Measurements from ENCODE around the gene SLX9. TPM values are rescaled to one million over a fixed set of nuclear protein-coding genes. Genes with fewer than 3 reads are reported as not detected.

The SLX9 gene
- polyA plus RNA-seq, 1 donor (not counting 4 experiments of a cell fraction or from before 2014, with no cell fraction given), result 21.8 TPM

DNA sequence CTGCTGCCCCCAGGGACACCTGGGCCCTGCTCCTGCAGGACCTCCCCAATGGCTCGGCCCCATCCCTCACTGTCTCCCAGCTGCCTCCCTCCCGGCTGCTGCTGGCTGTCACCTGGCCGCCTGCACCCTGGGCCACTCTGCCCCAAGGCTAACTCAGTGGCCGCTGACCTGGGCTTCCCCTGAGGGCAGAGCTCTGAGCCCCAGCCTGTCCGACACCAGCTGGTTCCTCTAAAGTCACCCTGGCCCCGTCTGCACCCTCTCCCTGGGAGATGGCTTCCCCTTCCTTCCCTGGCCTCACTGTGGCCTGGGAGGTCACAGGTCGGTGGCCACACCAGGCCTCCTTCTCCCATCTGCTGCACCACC is 34.1 kb upstream of the SLX9 start:
- dilution Hi-C loops (cut with MboI; ENCODE audit: extremely low pct_ligation_motif_present, low sequenced_read_pairs), result no loop called here
- peaks cover 38% of the 10 kb centered on the region for H3K27me3 ChIP-seq (ENCODE audit: control insufficient read depth, extremely low read depth, insufficient read depth, low read length)
- H3K4me2 ChIP-seq (ENCODE audit: control insufficient read depth, extremely low read depth, insufficient read depth, low read depth, low read length), result no peak overlapping the region
- H3K36me3 ChIP-seq (ENCODE audit: control insufficient read depth in 2 of 2, extremely low read depth in 1 of 2, insufficient read depth in 2 of 2, low read length in 2 of 2), result no peaks in the 10 kb centered on the region
- no peaks in the 10 kb centered on the region for H3K79me2 ChIP-seq (ENCODE audit: control insufficient read depth, insufficient read depth, low read length)
- H3K9me1 ChIP-seq (ENCODE audit: control insufficient read depth, extremely low read depth, insufficient read depth, low read length), result no peaks in the 10 kb centered on the region
- no peak for DNase-seq (ENCODE audit: low read depth, low spot score)
- H3K4me1 ChIP-seq (ENCODE audit: control insufficient read depth, extremely low read depth, insufficient read depth, low read length), result no peaks in the 10 kb centered on the region
- no peaks in the 10 kb centered on the region for H3K9me3 ChIP-seq (ENCODE audit: control insufficient read depth, low read depth, low read length)
- TF ChIP-seq EZH2 (IDR thresholded peaks at IDR 0.05; ENCODE audit: low read length) (no peak), CTCF (optimal IDR thresholded peaks at IDR 0.05 in 1 of 3, IDR thresholded peaks at IDR 0.05 in 1 of 3, conservative IDR thresholded peaks at IDR 0.05 in 1 of 3; ENCODE audit: extremely low read depth in 1 of 3, insufficient read depth in 2 of 3, low read length in 3 of 3) (no peak)
- no peak for FAIRE-seq
- H3K4me3 ChIP-seq (ENCODE audit: control insufficient read depth in 2 of 3, extremely low read depth in 1 of 3, insufficient read depth in 2 of 3, low read depth in 1 of 3, low read length in 3 of 3), result no peak overlapping the region
- no peak overlapping the region for H3K9ac ChIP-seq (ENCODE audit: control insufficient read depth, extremely low read depth, insufficient read depth, low read length)
- no peaks in the 10 kb centered on the region for H4K20me1 ChIP-seq (ENCODE audit: control insufficient read depth, extremely low read depth, insufficient read depth, low read length)
- no peak overlapping the region for H3K27ac ChIP-seq (ENCODE audit: control insufficient read depth, insufficient read depth, low read length)
- H2AFZ ChIP-seq (ENCODE audit: control insufficient read depth, low read length), result no peak overlapping the region

DNA sequence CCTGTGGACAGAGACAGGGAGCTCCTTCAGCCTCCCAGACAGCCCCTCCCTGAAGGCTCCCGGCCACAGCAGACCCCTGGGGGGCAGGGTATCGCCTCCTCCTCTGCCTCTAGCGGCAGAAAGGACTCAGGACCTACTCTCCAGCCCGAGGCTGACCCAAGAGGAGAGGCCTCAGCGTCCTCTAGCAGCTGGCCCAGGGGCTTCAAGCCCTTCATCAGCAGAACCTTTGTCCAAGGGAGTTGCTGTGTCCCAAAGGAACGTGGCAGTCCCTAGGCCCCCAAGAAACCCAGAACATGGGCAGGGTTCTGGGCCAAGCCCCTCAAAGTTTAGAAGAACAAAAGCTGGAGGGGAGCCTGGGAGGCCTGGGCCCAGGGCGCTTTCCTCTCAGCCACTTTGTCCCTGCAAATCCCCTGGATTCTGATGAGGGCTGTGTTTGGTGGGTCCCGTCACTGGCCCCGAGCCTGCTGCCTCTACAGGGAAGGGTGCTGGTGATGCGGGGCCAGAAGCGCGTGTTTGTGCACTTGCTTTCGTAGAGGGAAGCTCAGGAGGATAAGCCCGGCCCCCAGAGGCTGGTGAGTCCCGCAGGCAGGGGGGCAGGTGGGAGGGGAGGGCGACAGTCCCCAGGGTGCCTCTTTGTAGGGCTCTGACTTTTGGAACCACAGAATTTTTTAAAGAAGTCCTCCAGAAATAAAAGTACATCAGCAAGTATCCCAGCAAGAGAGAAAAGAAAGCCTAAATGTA is 32.4 kb upstream of the SLX9 start:
- no peaks in the 10 kb centered on the region for H3K36me3 ChIP-seq (ENCODE audit: control insufficient read depth in 2 of 2, extremely low read depth in 1 of 2, insufficient read depth in 2 of 2, low read length in 2 of 2)
- H3K79me2 ChIP-seq (ENCODE audit: control insufficient read depth, insufficient read depth, low read length), result no peaks in the 10 kb centered on the region
- peaks cover 33% of the 10 kb centered on the region for H3K27me3 ChIP-seq (ENCODE audit: control insufficient read depth, extremely low read depth, insufficient read depth, low read length)
- peaks cover 15% of the 10 kb centered on the region for H3K4me1 ChIP-seq (ENCODE audit: control insufficient read depth, extremely low read depth, insufficient read depth, low read length)
- no peak for TF ChIP-seq EZH2 (IDR thresholded peaks at IDR 0.05; ENCODE audit: low read length)
- dilution Hi-C loops (cut with MboI; ENCODE audit: extremely low pct_ligation_motif_present, low sequenced_read_pairs), result no loop called here
- H4K20me1 ChIP-seq (ENCODE audit: control insufficient read depth, extremely low read depth, insufficient read depth, low read length), result no peaks in the 10 kb centered on the region
- H3K4me3 ChIP-seq (ENCODE audit: control insufficient read depth in 2 of 3, extremely low read depth in 1 of 3, insufficient read depth in 2 of 3, low read depth in 1 of 3, low read length in 3 of 3), result no peak overlapping the region
- no peaks in the 10 kb centered on the region for H3K9me3 ChIP-seq (ENCODE audit: control insufficient read depth, low read depth, low read length)
- H2AFZ ChIP-seq (ENCODE audit: control insufficient read depth, low read length), result no peak overlapping the region
- H3K27ac ChIP-seq (ENCODE audit: control insufficient read depth, insufficient read depth, low read length), result no peak overlapping the region
- DNase-seq (ENCODE audit: low read depth, low spot score), result no peak
- H3K9ac ChIP-seq (ENCODE audit: control insufficient read depth, extremely low read depth, insufficient read depth, low read length), result no peak overlapping the region
- no peaks in the 10 kb centered on the region for H3K9me1 ChIP-seq (ENCODE audit: control insufficient read depth, extremely low read depth, insufficient read depth, low read length)
- FAIRE-seq, result no peak
- no peak overlapping the region for H3K4me2 ChIP-seq (ENCODE audit: control insufficient read depth, extremely low read depth, insufficient read depth, low read depth, low read length)

Measured in keratinocyte (primary cell).